Dedifferentiated amniotic fluid mesenchymal stem cell (primary cell): ENCODE data around the gene APOL2.
"Not testable (repeated sequence)": the region's sequence is repeated elsewhere in the genome, so short reads cannot be mapped to it uniquely, and the experiment has no call there.

Source experiments
- DNase-seq: peaks from one replicate; pipeline ENCODE4 v3.0.0-alpha.2; 2016; ENCODE audit errors: extremely low spot score

Gene APOL2

GRCh38 chr22:36239401-36240171 lies at the start of gene APOL2:
APOL2 (minus strand) TSS chr22:36239527; CDS start chr22:36233162, 6,365 bp downstream.
- peak; percentile 96 for DNase-seq

GRCh38 chr22:36288571-36289405 lies 49.5 kb upstream of the APOL2 start:
- no peak for DNase-seq

GRCh38 chr22:36287881-36288515 lies 48.7 kb upstream of the APOL2 start:
- no peak for DNase-seq

- peak; percentile 61 for DNase-seq
Observed at GRCh38 chr22:36286096-36286957, 47.0 kb upstream of the APOL2 start.

- DNase-seq: no peak
Observed at GRCh38 chr22:36285545-36285944, 46.2 kb upstream of the APOL2 start.

- DNase-seq: no peak
Observed at GRCh38 chr22:36285017-36285416, 45.7 kb upstream of the APOL2 start.

- DNase-seq: no peak
Observed at GRCh38 chr22:36284171-36284571, 44.8 kb upstream of the APOL2 start.

- DNase-seq: no peak
Observed at GRCh38 chr22:36282328-36282831, 43.1 kb upstream of the APOL2 start.

- DNase-seq: no peak
Observed at GRCh38 chr22:36281781-36282327, 42.5 kb upstream of the APOL2 start.

- no peak for DNase-seq
Observed at GRCh38 chr22:36280379-36280778, 41.1 kb upstream of the APOL2 start.

GRCh38 chr22:36279219-36279666 lies 39.9 kb upstream of the APOL2 start:
- no peak for DNase-seq

- DNase-seq: peak; percentile 24
Observed at GRCh38 chr22:36277482-36278291, 38.4 kb upstream of the APOL2 start.

- no peak for DNase-seq
Observed at GRCh38 chr22:36274531-36274930, 35.2 kb upstream of the APOL2 start.

GRCh38 chr22:36271951-36272350 lies 32.6 kb upstream of the APOL2 start:
- not testable (repeated sequence) for DNase-seq

- not testable (repeated sequence) for DNase-seq
Observed at GRCh38 chr22:36271231-36271630, 31.9 kb upstream of the APOL2 start.

- no peak for DNase-seq
Observed at GRCh38 chr22:36267896-36268485, 28.7 kb upstream of the APOL2 start.

GRCh38 chr22:36267058-36267457 lies 27.7 kb upstream of the APOL2 start:
- DNase-seq: no peak

- DNase-seq: not testable (repeated sequence)
Observed at GRCh38 chr22:36263886-36264664, 24.7 kb upstream of the APOL2 start.

- not testable (repeated sequence) for DNase-seq
Observed at GRCh38 chr22:36263216-36263673, 23.9 kb upstream of the APOL2 start.
